ENCODE results near the gene AURKAIP1. TPM values are rescaled to one million over a fixed set of nuclear protein-coding genes. Genes with fewer than 3 reads are reported as not detected.

AURKAIP1 gene
- total and polyA plus RNA-seq, 2 of the 4 experiments (the other 2 are of a cell fraction), result 45.7 to 107 TPM

DNA sequence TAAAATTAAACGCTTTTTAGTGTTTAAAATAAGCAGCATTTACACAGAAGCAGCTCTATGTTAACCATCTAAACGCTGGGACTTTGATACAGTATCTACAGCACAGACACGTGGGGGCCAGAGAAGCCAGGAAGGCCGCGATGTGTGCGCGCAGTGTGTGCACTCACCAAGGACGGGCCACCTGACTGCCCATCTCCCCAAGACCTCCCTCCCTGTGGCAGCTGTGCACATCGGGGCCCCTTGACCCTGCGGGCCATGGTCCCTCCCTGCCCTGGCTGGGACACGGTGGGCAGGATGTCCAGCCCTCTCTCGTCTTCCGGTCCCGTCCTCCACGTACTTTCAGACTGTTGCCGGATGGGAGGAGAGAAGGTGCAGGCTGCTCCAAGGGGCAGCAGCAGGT lies 39.7 kb downstream of the AURKAIP1 start:
- intact Hi-C loops (cut with micrococcal nuclease) (no loop called here), dilution Hi-C loops (cut with HindIII; ENCODE audit: low sequenced_read_pairs, unreplicated experiment) (no loop called here), in situ Hi-C loops (cut with MboI; ENCODE audit: low sequenced_read_pairs) (no loop called here)
- no peak overlapping the region for H4K91ac ChIP-seq (ENCODE audit: insufficient read depth, low read depth, low read length)
- H3K36me3 ChIP-seq (ENCODE audit: control insufficient read depth, insufficient read depth, low read length), result peaks cover 35% of the 10 kb centered on the region
- DNase-seq (no peak), ATAC-seq (ENCODE audit: low read depth) (no peak)
- no peak overlapping the region for H2BK5ac ChIP-seq (ENCODE audit: low read depth, low read length, poor library complexity, severe bottlenecking)
- no peak overlapping the region for H3K27ac ChIP-seq (ENCODE audit: insufficient read depth, low read length)
- no peak overlapping the region for H2BK20ac ChIP-seq (ENCODE audit: low read depth, low read length)
- H3K9ac ChIP-seq (ENCODE audit: low read depth, low read length), result no peak overlapping the region
- peaks cover 0 to 4% of the 10 kb centered on the region in 2 experiments; a peak in 1 of 4 replicates for H3K79me1 ChIP-seq (ENCODE audit: low read depth in 1 of 2, low read length in 2 of 2)
- H2AK5ac ChIP-seq (ENCODE audit: low read depth, low read length), result no peak overlapping the region
- H3K56ac ChIP-seq (ENCODE audit: extremely low read depth, insufficient read depth, low read length), result no peak overlapping the region
- TF ChIP-seq MAFK (IDR thresholded peaks at IDR 0.05; ENCODE audit: low read depth, low read length) (no peak), CHD1 (IDR thresholded peaks at IDR 0.05; ENCODE audit: low read depth, low read length) (no peak), MAZ (IDR thresholded peaks at IDR 0.05; ENCODE audit: borderline replicate concordance, low read depth, low read length) (no peak), RCOR1 (IDR thresholded peaks at IDR 0.05; ENCODE audit: insufficient replicate concordance, low read length) (no peak), CEBPB (IDR thresholded peaks at IDR 0.05; ENCODE audit: low read depth, low read length) (no peak), MXI1 (IDR thresholded peaks at IDR 0.05; ENCODE audit: borderline replicate concordance, low read depth, low read length) (no peak), SMC3 (IDR thresholded peaks at IDR 0.05; ENCODE audit: low read depth, low read length) (no peak), FOS (IDR thresholded peaks at IDR 0.05; ENCODE audit: low read depth, low read length) (no peak), BHLHE40 (IDR thresholded peaks at IDR 0.05; ENCODE audit: low read depth, low read length) (no peak), RFX5 (IDR thresholded peaks at IDR 0.05; ENCODE audit: low read depth, low read length) (no peak), RAD21 (IDR thresholded peaks at IDR 0.05; ENCODE audit: low read length) (no peak), POLR2A (IDR thresholded peaks at IDR 0.05; ENCODE audit: low read depth, low read length) (no peak), NFE2L2 (IDR thresholded peaks at IDR 0.05; ENCODE audit: low read depth, low read length) (no peak)
- TF ChIP-seq, protein P1, sequence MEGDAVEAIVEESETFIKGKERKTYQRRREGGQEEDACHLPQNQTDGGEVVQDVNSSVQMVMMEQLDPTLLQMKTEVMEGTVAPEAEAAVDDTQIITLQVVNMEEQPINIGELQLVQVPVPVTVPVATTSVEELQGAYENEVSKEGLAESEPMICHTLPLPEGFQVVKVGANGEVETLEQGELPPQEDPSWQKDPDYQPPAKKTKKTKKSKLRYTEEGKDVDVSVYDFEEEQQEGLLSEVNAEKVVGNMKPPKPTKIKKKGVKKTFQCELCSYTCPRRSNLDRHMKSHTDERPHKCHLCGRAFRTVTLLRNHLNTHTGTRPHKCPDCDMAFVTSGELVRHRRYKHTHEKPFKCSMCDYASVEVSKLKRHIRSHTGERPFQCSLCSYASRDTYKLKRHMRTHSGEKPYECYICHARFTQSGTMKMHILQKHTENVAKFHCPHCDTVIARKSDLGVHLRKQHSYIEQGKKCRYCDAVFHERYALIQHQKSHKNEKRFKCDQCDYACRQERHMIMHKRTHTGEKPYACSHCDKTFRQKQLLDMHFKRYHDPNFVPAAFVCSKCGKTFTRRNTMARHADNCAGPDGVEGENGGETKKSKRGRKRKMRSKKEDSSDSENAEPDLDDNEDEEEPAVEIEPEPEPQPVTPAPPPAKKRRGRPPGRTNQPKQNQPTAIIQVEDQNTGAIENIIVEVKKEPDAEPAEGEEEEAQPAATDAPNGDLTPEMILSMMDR (conservative IDR thresholded peaks at IDR 0.05; ENCODE audit: low read depth, low read length), result no peak
- TF ChIP-seq, protein P2, sequence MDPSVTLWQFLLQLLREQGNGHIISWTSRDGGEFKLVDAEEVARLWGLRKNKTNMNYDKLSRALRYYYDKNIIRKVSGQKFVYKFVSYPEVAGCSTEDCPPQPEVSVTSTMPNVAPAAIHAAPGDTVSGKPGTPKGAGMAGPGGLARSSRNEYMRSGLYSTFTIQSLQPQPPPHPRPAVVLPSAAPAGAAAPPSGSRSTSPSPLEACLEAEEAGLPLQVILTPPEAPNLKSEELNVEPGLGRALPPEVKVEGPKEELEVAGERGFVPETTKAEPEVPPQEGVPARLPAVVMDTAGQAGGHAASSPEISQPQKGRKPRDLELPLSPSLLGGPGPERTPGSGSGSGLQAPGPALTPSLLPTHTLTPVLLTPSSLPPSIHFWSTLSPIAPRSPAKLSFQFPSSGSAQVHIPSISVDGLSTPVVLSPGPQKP (IDR thresholded peaks at IDR 0.05; ENCODE audit: borderline replicate concordance, low read depth, low read length), result no peak
- TF ChIP-seq, protein P3, sequence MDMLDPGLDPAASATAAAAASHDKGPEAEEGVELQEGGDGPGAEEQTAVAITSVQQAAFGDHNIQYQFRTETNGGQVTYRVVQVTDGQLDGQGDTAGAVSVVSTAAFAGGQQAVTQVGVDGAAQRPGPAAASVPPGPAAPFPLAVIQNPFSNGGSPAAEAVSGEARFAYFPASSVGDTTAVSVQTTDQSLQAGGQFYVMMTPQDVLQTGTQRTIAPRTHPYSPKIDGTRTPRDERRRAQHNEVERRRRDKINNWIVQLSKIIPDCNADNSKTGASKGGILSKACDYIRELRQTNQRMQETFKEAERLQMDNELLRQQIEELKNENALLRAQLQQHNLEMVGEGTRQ (IDR thresholded peaks at IDR 0.05; ENCODE audit: low read depth, low read length), result no peak
- no peak overlapping the region for H2BK15ac ChIP-seq (ENCODE audit: low read depth, low read length)
- H2AK9ac ChIP-seq (replicated peaks; ENCODE audit: low read depth, low read length, poor library complexity), result peak overlapping the region; percentile 37
- H2BK120ac ChIP-seq (ENCODE audit: low read depth, low read length), result no peak overlapping the region
- POLR2A ChIA-PET (ENCODE audit: unreplicated experiment), result no interaction called here
- BruUV-seq (replicated peaks), result no TSS peak
- no peak overlapping the region for H3K4ac ChIP-seq (ENCODE audit: low read depth, low read length)
- no peak overlapping the region for H2AFZ ChIP-seq (replicated peaks; ENCODE audit: low read length, poor library complexity)
- no peaks in the 10 kb centered on the region for H3K9me1 ChIP-seq (ENCODE audit: insufficient read depth, low read length)
- H4K20me1 ChIP-seq (ENCODE audit: insufficient read depth, low read length), result peaks cover 8% of the 10 kb centered on the region
- no peaks in the 10 kb centered on the region for H3K9me3 ChIP-seq (ENCODE audit: control insufficient read depth, insufficient read depth, low read length)
- no peak overlapping the region for H4K5ac ChIP-seq (ENCODE audit: low read depth, low read length)
- no peak overlapping the region for H4K8ac ChIP-seq (ENCODE audit: low read depth in 2 of 2, low read length in 2 of 2)
- no peak overlapping the region for H3K23ac ChIP-seq (ENCODE audit: low read depth, low read length)
- 71% methylated on average over 5 of the region's 16 CpGs; no CpG with 5 or more reads in 1 of the 2 experiments for WGBS, 2 experiments (ENCODE audit: extremely low coverage in 2 of 2, insufficient read length in 1 of 2)
- no peaks in the 10 kb centered on the region for H3K4me1 ChIP-seq (ENCODE audit: control insufficient read depth, insufficient read depth, low read length)
- H3K27me3 ChIP-seq (ENCODE audit: control insufficient read depth, insufficient read depth, low read length), result no peaks in the 10 kb centered on the region
- no peak overlapping the region for H3K18ac ChIP-seq (ENCODE audit: low read depth, low read length)
- no peak overlapping the region for H3K4me2 ChIP-seq (ENCODE audit: low read depth, low read length)
- H3K14ac ChIP-seq (replicated peaks; ENCODE audit: low read depth, low read length), result no peak overlapping the region
- CTCF ChIA-PET, result no interaction called here
- no peak overlapping the region for H3K4me3 ChIP-seq (ENCODE audit: insufficient read depth, low read depth, low read length)
